GM06990 (cell line): ENCODE measurements around the gene PRKCA.

Source experiments
- DNase-seq: peaks from one replicate; pipeline ENCODE4 v3.0.0-alpha.2; 2011; ENCODE audit not compliant: insufficient read length; ENCODE audit errors: extremely low read depth
- H3K27me3 ChIP-seq: replicated peaks from 2 replicates; pipeline ENCODE4 v1.6.0; 2011; ENCODE audit warnings: low read length; ENCODE audit not compliant: control insufficient read depth, insufficient read depth
- H3K36me3 ChIP-seq: 2 replicates; pipeline ENCODE4 v1.5.1; 2011; ENCODE audit warnings: low read length; ENCODE audit not compliant: control insufficient read depth, insufficient read depth
- H3K4me3 ChIP-seq: replicated peaks from 2 replicates; pipeline ENCODE4 v1.5.1; 2011; ENCODE audit warnings: low read depth, mild to moderate bottlenecking, control low read depth, low read length
- TF ChIP-seq, protein P1 (sequence below): IDR thresholded peaks from 2 replicates; pipeline ENCODE4 v1.5.1; 2011; ENCODE audit warnings: low read length, control low read depth, mild to moderate bottlenecking, inconsistent platforms; ENCODE audit not compliant: insufficient read depth, poor library complexity, severe bottlenecking

Gene PRKCA

DNA sequence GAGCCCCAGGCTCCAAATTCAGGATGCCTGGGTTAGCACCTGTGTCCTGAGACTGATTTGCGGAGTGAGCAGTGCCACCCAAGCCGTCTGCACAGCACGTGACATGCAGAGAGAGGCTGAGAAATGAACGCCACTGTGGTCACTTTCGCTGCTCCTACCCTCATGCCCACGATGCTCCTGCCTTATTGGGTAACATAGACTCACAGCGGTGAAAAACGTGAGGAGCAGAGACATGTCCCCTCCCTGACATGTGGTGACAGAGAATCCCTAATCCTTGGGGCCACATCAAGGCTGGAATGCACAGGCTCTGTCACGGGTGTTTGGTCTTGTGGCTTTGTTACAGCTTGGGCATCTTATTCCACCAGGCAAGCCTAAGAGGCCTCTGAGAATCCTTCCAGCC lies 480.4 kb downstream of the PRKCA start:
- no peaks in the 10 kb centered on the region; the same call in 1 of the 2 replicates for H3K27me3 ChIP-seq
- no peak overlapping the region for H3K4me3 ChIP-seq
- no peak for DNase-seq
- TF ChIP-seq, protein P1, sequence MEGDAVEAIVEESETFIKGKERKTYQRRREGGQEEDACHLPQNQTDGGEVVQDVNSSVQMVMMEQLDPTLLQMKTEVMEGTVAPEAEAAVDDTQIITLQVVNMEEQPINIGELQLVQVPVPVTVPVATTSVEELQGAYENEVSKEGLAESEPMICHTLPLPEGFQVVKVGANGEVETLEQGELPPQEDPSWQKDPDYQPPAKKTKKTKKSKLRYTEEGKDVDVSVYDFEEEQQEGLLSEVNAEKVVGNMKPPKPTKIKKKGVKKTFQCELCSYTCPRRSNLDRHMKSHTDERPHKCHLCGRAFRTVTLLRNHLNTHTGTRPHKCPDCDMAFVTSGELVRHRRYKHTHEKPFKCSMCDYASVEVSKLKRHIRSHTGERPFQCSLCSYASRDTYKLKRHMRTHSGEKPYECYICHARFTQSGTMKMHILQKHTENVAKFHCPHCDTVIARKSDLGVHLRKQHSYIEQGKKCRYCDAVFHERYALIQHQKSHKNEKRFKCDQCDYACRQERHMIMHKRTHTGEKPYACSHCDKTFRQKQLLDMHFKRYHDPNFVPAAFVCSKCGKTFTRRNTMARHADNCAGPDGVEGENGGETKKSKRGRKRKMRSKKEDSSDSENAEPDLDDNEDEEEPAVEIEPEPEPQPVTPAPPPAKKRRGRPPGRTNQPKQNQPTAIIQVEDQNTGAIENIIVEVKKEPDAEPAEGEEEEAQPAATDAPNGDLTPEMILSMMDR, result no peak
- no peaks in the 10 kb centered on the region for H3K36me3 ChIP-seq

DNA sequence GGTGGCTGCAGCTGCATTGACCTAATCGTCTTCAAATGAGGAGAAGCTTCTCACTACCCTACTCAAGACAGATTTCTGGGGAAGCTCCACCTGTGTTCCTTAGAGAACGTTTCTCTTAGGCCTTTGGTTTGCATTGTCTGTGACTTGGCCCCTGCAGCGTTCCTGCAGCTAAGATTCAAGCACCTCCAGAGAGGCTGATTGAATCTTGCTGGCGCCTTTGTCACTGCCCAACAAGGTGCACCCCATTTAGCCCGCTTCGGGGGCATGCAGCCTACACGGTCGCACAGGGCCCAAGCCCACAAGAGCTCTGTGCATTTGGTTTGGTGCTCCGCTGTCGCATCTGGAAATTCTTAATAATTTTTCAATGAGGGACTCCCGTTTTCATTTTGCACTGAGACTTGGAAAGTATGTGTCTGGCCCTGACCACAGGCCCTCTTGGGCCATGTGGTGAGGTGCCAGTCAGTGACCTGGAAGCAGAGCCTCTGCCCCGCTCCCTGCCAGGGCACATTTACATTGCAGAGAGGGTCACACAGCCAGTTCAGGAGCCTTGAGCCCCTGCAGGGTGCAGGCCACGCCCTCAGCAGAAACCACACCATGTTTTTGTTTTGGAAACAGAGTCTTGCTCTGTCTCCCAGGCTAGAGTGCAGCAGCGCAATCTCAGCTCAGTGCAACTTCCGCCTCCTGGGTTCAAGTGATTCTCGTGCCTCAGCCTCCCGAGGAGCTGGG lies 481.4 kb downstream of the PRKCA start:
- Histone ChIP-seq H3K27me3 (no peaks in the 10 kb centered on the region; the same call in 1 of the 2 replicates), H3K36me3 (no peaks in the 10 kb centered on the region), H3K4me3 (no peak overlapping the region)
- DNase-seq, result no peak
- TF ChIP-seq, protein P1, result no peak

- DNase-seq, result no peak
- TF ChIP-seq, protein P1, result no peak
- no peaks in the 10 kb centered on the region; the same call in 1 of the 2 replicates for H3K27me3 ChIP-seq
- H3K36me3 ChIP-seq, result no peaks in the 10 kb centered on the region
- no peak overlapping the region for H3K4me3 ChIP-seq
Measured at GRCh38 chr17:66784621-66785364, 482.4 kb downstream of the PRKCA start.

GRCh38 chr17:66786107-66786506 lies 483.7 kb downstream of the PRKCA start:
- H3K27me3 ChIP-seq, result no peaks in the 10 kb centered on the region; the same call in 1 of the 2 replicates
- TF ChIP-seq, protein P1, result no peak
- H3K4me3 ChIP-seq, result no peak overlapping the region
- no peak for DNase-seq
- no peaks in the 10 kb centered on the region for H3K36me3 ChIP-seq

DNA sequence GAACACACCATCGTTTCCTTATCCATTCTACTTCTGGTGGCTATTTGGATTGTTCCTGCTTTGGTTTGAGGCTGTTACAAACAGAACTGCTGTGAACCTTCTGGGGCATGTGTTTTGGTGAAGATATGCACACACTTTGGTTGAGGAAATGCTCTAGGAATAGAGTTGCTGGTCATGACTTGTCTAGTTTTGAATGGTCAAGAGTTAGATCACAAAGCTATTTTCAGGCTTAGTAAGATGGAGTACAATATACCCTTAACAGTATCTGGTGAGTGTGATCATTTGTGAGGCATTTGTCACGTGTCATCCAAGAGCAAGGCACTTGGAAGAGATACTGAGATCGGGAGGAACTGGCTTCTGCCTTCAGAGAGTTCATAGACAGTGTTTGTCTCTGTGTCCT lies 485.5 kb downstream of the PRKCA start:
- Histone ChIP-seq H3K4me3 (no peak overlapping the region), H3K27me3 (no peaks in the 10 kb centered on the region; the same call in 1 of the 2 replicates), H3K36me3 (no peaks in the 10 kb centered on the region)
- no peak for DNase-seq
- TF ChIP-seq, protein P1, result no peak
